Measurements from ENCODE around the gene SPHKAP.

DNA sequence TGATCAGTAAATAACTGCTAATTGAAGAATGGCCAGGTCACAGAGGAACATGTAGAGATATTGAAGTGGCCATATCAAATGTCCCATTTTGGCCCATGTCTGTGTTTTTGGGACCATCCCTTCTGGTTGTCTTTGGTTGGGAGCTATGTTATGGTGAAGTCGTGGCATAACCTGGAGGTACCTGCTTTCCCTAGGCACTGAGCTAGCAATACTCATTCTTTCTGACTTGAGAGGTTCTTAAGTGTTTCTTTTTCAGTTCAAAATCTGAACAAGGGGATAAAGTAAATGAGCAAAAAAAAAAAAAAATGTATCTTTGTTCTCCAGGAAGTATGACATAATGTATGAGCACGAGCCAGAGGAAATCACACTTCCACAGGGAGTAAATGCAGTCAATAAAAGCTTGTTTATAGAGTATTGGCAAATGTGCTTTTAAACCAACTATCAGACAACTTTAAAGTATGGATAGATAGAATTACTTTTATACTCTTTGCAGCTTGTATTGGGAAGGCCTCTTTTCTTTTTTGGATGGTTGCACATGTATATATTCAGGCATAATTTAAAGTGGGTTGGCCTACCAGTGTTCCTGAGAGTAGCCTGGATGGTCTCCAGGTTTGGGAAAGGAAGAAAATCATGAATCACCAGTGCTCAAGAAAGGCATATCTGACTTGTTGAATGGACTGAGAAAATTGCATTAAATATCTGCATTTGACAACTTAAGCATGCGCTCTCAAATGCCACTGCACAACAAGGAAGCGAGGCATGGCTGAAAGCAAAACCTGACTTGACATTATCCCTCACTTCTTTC is 125.0 kb downstream of the SPHKAP start:
- TF ChIP-seq CREB1 (IDR thresholded peaks at IDR 0.05; ENCODE audit: low read depth), result no peak
- TF ChIP-seq, protein P1, sequence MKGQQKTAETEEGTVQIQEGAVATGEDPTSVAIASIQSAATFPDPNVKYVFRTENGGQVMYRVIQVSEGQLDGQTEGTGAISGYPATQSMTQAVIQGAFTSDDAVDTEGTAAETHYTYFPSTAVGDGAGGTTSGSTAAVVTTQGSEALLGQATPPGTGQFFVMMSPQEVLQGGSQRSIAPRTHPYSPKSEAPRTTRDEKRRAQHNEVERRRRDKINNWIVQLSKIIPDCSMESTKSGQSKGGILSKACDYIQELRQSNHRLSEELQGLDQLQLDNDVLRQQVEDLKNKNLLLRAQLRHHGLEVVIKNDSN (IDR thresholded peaks at IDR 0.05), result no peak
